IPS DF 6.9 (cell line): ENCODE data around the gene ZRANB1.

Experiments used
- DNase-seq: peaks from one replicate; pipeline ENCODE4 v3.0.0-alpha.2; 2013; ENCODE audit warnings: low read depth, low spot score
- H3K27ac ChIP-seq: one replicate; pipeline ENCODE4 v1.5.1; 2013; ENCODE audit warnings: low read length, control low read depth
- H3K27me3 ChIP-seq: 2 replicates; pipeline ENCODE4 v1.6.1; 2013; ENCODE audit warnings: mild to moderate bottlenecking, low read length; ENCODE audit not compliant: control insufficient read depth, insufficient read depth
- H3K36me3 ChIP-seq: 2 replicates; pipeline ENCODE4 v1.6.1; 2013; ENCODE audit warnings: low read length; ENCODE audit not compliant: control insufficient read depth, insufficient read depth
- H3K4me1 ChIP-seq: 2 replicates; pipeline ENCODE4 v1.6.1; 2013; ENCODE audit warnings: low read length; ENCODE audit not compliant: control insufficient read depth, insufficient read depth
- H3K4me3 ChIP-seq: 2 replicates; pipeline ENCODE4 v1.5.1; 2013; ENCODE audit warnings: mild to moderate bottlenecking, low read length
- H3K9me3 ChIP-seq: 2 replicates; pipeline ENCODE4 v1.6.1; 2013; ENCODE audit warnings: low read length, inconsistent platforms; ENCODE audit not compliant: control insufficient read depth, insufficient read depth
- WGBS: extraction: QIAGEN DNeasy Blood & Tissue Kit; methylation state at CpG from one replicate; pipeline ENCODE4 v1.1.7; 2013; ENCODE audit warnings: mixed read lengths, missing lambda C conversion rate; ENCODE audit not compliant: insufficient read length, insufficient coverage; 5-methylcytosine and 5-hydroxymethylcytosine counted together

The ZRANB1 gene

DNA sequence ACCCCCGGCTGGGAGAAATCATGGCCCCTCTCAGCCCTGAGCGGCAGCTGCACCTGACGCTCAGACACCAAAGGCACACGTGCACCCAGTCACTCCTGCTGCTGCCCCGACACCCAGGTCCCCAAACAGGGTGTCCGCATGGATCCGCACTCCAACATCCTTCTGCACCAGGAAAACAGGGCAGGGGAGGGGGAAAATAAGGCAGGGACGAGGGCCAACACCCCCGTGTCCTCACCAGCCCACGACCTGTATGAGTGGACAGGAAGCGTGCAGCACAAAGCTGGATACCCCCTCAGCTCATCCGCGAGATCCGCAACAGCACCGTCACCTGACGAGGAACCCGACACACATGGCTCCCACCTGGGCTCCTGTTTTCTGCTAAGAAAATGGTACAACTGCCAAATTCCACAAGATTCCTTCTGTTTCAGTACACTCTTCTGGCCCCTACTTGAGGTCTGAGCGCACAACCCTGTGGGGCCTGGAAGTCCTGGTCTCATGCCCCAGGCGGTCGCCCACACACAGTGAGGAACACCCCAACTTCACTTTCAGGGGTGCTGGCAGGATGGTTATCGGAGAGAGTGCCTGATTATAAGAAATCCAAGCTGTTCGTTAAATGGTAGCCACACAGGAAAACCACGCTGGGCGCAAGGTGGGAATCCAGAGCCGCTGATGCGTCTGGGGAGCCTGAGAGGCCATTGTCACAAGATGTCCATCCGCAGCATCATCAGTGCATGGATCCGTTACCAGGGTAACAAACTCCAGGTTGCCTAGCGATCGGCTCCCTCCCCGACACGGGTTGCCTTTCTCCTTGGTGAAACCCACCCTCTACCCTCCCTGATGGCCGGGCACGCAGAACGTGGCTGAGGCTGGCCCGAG is 63.6 kb downstream of the ZRANB1 start:
- WGBS, result no CpG with 5 or more reads among the region's 36 CpGs
- Histone ChIP-seq H3K9me3 (no peaks in the 10 kb centered on the region), H3K27ac (no peak overlapping the region), H3K4me1 (0 out of 2 replicates have a peak, but pooled peaks cover 3% of the 10 kb centered on the region), H3K4me3 (no peak overlapping the region), H3K27me3 (no peaks in the 10 kb centered on the region), H3K36me3 (peaks cover 30% of the 10 kb centered on the region)
- DNase-seq, result no peak

DNA sequence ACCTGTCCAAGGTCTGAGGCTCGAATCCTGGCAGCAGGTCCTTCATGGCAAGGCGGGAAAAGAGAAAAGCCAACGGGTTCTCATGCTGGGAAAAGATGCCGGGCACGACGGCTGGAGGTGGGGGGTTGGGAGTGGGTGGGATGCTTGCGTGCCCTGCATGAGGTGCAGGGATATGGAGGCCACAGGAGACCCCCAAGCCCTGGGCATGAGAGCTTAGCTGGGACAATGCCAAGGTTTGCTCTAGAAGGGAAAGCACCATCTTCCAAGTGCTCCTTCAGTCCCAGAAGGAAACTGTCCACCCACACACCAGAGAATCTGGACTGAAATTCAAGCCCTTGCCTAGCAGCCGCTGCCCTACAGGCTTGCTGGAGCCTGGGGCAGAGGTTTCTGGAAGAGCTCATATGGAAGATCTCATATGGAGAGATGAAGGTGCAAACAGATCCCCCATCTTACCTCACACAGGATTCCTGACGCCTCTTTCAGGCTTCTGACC is 64.3 kb downstream of the ZRANB1 start:
- no CpG with 5 or more reads among the region's 9 CpGs for WGBS
- no peak overlapping the region for H3K27ac ChIP-seq
- H3K9me3 ChIP-seq, result no peaks in the 10 kb centered on the region
- 0 out of 2 replicates have a peak, but pooled peaks cover 3% of the 10 kb centered on the region for H3K4me1 ChIP-seq
- H3K27me3 ChIP-seq, result no peaks in the 10 kb centered on the region
- peaks cover 27% of the 10 kb centered on the region for H3K36me3 ChIP-seq
- no peak overlapping the region for H3K4me3 ChIP-seq
- DNase-seq, result no peak

DNA sequence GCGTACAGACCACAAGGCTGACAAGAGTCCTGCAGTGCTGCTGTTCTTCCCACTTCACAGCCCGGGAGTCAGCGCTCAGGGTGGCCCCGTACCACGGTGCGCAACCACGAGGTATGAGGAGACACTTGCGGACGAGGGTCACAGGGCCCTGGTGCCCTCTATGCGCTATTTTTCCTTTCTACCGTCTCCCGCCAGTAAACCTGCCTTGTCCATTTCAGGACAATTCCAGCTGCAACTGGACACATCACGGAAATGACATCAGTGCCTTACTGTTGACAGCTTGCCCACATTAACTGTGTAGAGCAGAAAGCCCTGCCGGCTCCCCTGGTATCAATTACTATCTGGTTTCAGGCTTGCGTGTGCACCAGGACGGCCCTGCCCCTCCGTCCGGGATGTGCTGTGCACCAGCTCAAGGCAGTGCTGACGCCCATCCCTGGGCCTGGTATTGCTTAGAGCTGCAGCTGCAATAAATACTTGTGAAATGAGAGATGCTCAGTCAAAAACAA is 65.1 kb downstream of the ZRANB1 start:
- no CpG with 5 or more reads among the region's 19 CpGs for WGBS
- no peaks in the 10 kb centered on the region for H3K27me3 ChIP-seq
- H3K27ac ChIP-seq, result no peak overlapping the region
- H3K4me1 ChIP-seq, result peaks cover 3% of the 10 kb centered on the region; the same call in 1 of the 2 replicates
- H3K36me3 ChIP-seq, result peaks cover 23% of the 10 kb centered on the region
- H3K9me3 ChIP-seq, result no peaks in the 10 kb centered on the region
- DNase-seq, result no peak
- H3K4me3 ChIP-seq, result no peak overlapping the region

DNA sequence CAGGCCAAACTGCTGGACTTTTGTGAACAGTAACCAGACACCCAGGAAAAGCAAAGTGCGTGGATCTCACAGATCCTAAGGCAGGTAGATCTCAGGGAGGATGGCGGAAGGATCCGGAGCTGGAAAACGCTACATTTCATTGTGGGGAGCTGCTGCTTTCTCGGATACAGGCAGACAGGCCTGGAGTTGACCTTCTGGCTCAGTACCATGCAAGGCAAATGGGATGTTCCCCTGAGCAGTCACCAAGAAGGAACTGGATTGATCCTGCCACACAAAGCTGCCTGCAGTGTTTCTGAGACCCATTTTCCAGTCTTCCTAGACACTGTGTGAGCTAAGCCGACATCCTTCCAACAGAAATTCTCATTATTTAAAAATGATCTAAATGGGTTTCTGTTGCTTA is 65.5 kb downstream of the ZRANB1 start:
- WGBS, result no CpG with 5 or more reads among the region's 6 CpGs
- Histone ChIP-seq H3K27me3 (no peaks in the 10 kb centered on the region), H3K27ac (no peak overlapping the region), H3K4me3 (no peak overlapping the region), H3K4me1 (peaks cover 3% of the 10 kb centered on the region; the same call in 1 of the 2 replicates), H3K36me3 (peaks cover 22% of the 10 kb centered on the region), H3K9me3 (no peaks in the 10 kb centered on the region)
- no peak for DNase-seq

DNA sequence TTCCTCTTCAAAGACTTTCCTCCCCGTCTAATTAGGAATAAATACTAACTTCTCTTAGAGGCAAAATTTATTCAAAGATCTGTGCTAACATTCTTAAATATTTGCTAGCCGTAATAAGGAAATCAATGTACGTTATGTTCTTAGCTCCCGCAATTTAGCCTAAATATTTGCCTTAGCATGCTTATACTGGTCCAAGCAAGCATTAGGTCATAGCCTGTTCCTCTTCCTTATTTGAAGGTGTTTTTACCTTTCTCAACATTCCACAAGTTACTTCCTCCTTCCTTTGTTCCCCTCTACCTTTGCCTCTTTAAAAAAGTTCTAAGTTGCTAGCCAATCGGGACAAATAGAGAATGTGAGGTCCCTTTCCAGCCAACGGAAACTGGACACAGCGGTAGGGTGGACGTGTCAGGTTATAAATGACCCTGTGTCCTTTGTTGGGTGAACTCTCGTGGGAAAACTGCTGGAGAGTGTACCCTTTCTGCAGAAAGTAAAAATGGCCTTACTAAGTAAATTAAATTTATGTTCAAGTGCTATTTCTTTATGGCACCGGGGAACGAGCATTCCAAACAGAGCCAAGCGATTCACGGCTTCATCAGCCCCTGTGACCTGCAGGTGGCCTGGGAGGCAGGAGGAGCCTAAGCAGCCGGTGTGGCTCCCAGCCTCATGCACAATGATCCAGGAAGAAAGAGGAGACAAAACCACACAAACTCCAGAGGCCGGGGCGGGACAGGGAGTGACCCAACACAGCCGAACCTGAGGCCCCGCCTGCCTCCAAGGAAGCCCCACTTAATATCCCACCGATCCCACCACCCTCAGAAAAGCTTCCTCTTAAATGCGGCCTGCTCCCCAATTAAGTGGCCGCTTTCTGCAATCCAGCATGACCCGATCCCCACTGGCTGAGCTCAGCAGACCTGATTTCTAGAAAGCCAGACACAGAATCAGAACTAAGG is 67.0 kb downstream of the ZRANB1 start:
- DNase-seq, result no peak
- no peaks in the 10 kb centered on the region for H3K27me3 ChIP-seq
- no CpG with 5 or more reads among the region's 22 CpGs for WGBS

DNA sequence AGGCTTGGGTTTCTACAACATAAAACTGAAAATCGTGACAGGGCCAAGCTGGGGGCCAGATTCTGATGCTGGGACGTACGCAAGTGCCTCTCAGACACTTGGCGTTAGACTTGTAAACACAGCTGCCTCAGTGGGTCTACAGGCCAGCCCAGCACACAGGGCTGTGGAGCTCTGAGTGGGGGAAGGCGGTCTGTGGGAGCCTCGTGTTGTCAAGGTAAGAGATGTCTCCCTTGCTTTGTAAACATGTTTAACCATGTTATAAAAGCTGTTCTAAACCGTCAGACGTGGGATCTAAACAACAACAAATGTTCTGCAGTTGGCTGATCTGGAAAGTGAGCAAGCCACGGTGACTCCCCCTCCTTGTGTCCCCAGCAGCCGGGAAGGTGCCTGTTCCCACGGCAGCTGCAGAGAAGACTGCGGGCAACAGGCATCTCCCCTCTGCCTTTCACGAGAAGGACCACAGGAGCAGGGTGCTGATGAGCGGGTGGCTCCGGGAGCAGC is 67.8 kb downstream of the ZRANB1 start:
- WGBS, result no CpG with 5 or more reads among the region's 15 CpGs
- Histone ChIP-seq H3K4me3 (no peak overlapping the region), H3K27ac (no peak overlapping the region), H3K9me3 (no peaks in the 10 kb centered on the region), H3K4me1 (peaks cover 3% of the 10 kb centered on the region; the same call in 1 of the 2 replicates), H3K27me3 (no peaks in the 10 kb centered on the region), H3K36me3 (peaks cover 14% of the 10 kb centered on the region)
- DNase-seq, result no peak

More for the DNA sequence above, 67.0 kb downstream of the ZRANB1 start:
- H3K4me1 ChIP-seq, result peaks cover 3% of the 10 kb centered on the region; the same call in 1 of the 2 replicates
- H3K36me3 ChIP-seq, result peaks cover 14% of the 10 kb centered on the region
- no peaks in the 10 kb centered on the region for H3K9me3 ChIP-seq
- no peak overlapping the region for H3K27ac ChIP-seq
- no peak overlapping the region for H3K4me3 ChIP-seq

DNA sequence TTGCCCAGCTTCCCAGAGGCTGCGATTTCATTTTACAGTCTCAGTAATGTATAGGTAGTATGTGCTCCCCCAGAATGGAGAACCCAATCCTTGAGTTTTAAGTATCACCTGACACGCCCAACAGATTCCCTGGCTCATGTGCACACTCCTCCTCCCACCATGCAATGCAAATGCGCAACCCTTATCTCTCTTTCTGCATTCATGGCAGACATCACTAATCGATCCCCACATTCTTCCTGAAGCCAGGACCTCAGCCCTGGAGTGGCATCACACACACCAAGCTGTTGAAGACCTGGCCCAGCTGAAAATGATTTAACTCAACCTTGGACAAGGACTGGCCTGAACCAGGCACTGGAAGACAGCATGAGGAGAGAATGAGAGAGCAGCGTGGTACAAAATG is 68.4 kb downstream of the ZRANB1 start:
- Histone ChIP-seq H3K4me1 (peaks cover 3% of the 10 kb centered on the region; the same call in 1 of the 2 replicates), H3K36me3 (peaks cover 10% of the 10 kb centered on the region), H3K4me3 (no peak overlapping the region), H3K9me3 (no peaks in the 10 kb centered on the region), H3K27me3 (no peaks in the 10 kb centered on the region), H3K27ac (no peak overlapping the region)
- DNase-seq, result no peak
- no CpG with 5 or more reads among the region's 5 CpGs for WGBS

DNA sequence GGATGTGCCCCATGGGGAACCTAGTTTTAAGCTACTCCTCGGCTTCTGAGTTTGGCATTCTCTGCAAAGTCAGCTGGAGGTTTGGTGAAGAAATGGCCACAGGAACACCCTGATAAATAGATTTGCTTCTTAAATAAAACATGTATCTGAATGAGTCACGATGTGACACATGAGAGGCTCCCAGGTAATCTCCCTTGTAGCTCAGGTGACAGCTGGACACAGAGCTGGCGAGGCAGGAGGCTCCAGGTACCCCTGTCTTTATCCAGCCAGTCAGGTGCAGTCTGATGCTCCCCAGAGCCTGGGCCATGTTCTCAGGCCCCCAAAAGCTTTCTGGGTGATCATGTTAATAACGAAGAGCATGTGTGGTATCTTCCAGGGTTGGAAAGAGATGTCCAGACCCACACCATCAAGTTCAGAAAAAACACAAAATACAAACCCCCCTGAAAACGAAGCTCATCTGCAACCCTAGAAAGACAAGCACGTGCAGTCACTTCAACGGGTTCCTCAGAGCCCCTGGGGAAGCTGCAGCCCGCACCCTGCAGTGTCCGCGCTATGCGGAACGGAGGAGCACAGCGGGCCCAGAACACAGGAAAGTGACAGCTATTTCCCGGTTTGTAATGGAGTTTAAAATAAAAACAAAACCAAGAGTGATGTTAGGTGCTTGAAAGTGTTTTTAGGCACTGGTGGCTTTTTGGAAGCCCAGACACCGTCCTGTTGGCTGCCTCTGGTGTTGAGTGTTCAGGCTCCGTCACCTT is 69.4 kb downstream of the ZRANB1 start:
- H3K27ac ChIP-seq, result no peak overlapping the region
- no CpG with 5 or more reads among the region's 16 CpGs for WGBS

DNA sequence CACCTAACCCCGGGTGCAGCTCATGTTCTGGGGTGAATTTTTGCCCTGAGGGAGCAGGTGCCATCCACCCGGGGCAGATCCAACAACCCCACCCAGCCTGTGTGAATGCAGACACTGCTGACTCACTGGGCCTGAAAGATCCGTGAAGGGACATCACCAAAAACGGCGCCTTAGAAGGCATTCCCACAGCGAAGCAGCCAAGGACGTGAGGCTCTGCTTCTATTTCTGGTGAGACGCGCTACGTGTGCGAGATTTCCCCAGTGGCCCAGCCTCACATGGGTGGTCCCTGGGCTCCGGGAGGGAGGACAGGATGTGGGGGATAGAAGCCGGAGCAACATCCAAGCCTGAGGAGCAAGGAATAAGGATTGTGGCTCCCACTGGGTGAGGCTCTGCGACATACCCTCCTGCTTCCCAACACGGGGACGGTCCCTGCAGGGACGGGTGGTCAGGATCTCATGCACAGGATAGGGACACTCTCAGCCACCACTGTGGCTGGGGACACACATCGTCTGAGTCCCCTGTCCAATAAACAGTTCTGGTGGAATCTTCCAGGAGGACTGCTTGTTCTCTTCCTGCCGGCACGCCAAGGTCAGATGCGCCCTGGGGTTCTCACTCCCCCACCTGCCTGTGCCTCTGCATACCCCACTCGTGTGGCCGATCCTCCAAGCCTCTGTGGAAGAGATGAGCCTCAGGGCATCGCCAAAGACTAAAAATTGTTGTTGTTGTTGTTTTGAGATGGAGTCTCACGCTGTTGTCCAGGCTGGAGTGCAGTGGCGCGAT is 70.2 kb downstream of the ZRANB1 start:
- Histone ChIP-seq H3K4me1 (peaks cover 3% of the 10 kb centered on the region; the same call in 1 of the 2 replicates), H3K27me3 (no peaks in the 10 kb centered on the region), H3K36me3 (0 out of 2 replicates have a peak, but pooled peaks cover 6% of the 10 kb centered on the region), H3K9me3 (no peaks in the 10 kb centered on the region), H3K4me3 (no peak overlapping the region), H3K27ac (no peak overlapping the region)
- DNase-seq, result no peak
- WGBS, result no CpG with 5 or more reads among the region's 27 CpGs

More for the DNA sequence above, 69.4 kb downstream of the ZRANB1 start:
- peaks cover 9% of the 10 kb centered on the region; the same call in 1 of the 2 replicates for H3K36me3 ChIP-seq
- no peak for DNase-seq
- H3K9me3 ChIP-seq, result no peaks in the 10 kb centered on the region
- no peak overlapping the region for H3K4me3 ChIP-seq
- H3K4me1 ChIP-seq, result peaks cover 3% of the 10 kb centered on the region; the same call in 1 of the 2 replicates
- H3K27me3 ChIP-seq, result no peaks in the 10 kb centered on the region
